ENCODE measurements around the gene AMER1.
A peak's percentile ranks its signal among the peaks of the same experiment; 100 is the strongest.
"Not testable (repeated sequence)": the region's sequence is repeated elsewhere in the genome, so short reads cannot be mapped to it uniquely, and the experiment has no call there.

Gene AMER1

GRCh38 chrX:64205441-64205734 is at the start of gene AMER1:
Gene AMER1 (minus strand): TSS chrX:64205708. CDS start chrX:64193286, 12,422 bp downstream.
- no peaks in the 10 kb centered on the region for H3K36me3 Mint-ChIP-seq (ENCODE audit: low read depth)
- peak within 1 kb of the TSS; percentile 95 for H3K27ac Mint-ChIP-seq
- H3K4me1 Mint-ChIP-seq: peaks cover 36% of the 10 kb centered on the region
- TF ChIP-seq, protein P1, sequence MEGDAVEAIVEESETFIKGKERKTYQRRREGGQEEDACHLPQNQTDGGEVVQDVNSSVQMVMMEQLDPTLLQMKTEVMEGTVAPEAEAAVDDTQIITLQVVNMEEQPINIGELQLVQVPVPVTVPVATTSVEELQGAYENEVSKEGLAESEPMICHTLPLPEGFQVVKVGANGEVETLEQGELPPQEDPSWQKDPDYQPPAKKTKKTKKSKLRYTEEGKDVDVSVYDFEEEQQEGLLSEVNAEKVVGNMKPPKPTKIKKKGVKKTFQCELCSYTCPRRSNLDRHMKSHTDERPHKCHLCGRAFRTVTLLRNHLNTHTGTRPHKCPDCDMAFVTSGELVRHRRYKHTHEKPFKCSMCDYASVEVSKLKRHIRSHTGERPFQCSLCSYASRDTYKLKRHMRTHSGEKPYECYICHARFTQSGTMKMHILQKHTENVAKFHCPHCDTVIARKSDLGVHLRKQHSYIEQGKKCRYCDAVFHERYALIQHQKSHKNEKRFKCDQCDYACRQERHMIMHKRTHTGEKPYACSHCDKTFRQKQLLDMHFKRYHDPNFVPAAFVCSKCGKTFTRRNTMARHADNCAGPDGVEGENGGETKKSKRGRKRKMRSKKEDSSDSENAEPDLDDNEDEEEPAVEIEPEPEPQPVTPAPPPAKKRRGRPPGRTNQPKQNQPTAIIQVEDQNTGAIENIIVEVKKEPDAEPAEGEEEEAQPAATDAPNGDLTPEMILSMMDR (IDR thresholded peaks at IDR 0.05): no peak
- peaks cover 5% of the 10 kb centered on the region for H3K27me3 Mint-ChIP-seq (ENCODE audit: low read depth, poor library complexity)
- no peak for DNase-seq
- peak within 1 kb of the TSS; percentile 89 for H3K4me3 Mint-ChIP-seq
- peaks cover 42% of the 10 kb centered on the region for H3K9me3 Mint-ChIP-seq

DNA sequence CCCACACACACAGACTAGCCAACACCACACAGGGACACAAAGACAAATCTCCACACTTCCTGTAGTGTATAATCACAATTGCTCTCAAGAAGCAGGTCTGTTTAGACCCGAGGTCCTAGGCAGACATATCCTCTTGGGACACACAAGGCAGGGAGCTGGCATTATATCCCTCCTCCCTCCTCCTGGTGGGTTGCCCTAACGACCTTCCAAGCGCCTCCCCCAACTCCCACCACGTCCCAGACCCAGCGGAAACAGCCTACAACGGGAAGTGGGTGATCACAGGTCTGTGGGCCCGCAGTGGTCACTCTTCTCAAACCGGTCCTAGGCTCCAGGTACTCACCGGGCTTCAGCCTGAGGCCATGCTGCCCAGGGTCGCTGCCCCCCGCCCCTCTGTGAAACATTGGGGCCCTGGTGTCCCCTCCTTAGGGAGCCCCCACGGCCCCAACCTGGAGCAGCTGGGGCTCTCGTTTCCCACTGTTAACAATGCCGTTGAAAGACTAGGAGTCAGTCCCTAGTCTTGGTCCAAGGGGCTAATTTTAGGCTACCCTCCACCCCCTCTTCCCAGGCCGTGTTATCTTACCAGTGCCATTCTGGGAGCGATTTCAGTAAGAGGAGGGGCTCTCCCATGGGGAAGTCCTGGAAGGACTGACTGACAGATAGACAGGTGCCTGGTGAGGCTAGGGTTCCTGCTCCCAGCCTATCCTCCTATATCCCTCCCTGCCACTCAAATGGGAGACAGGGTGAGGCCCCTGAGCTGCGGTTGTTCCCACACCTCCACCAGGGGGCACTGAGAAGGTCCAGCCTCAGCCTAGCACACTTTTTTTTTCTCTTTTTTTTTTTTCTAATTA is 24.8 kb upstream of the AMER1 start, which contains the start of gene ASB12:
Gene ASB12 (minus strand): TSS at position 485 of the 848 bp plus-strand sequence. CDS start 4,957 bp downstream, outside the sequence.
- no peak within 1 kb of the TSS for H3K4me3 Mint-ChIP-seq
- peaks cover 18% of the 10 kb centered on the region for H3K9me3 Mint-ChIP-seq
- H3K27ac Mint-ChIP-seq: peak within 1 kb of the TSS; percentile 6
- TF ChIP-seq, protein P1 (IDR thresholded peaks at IDR 0.05): no peak
- no peaks in the 10 kb centered on the region for H3K36me3 Mint-ChIP-seq (ENCODE audit: low read depth)
- peaks cover 3% of the 10 kb centered on the region for H3K27me3 Mint-ChIP-seq (ENCODE audit: low read depth, poor library complexity)
- H3K4me1 Mint-ChIP-seq: peaks cover 5% of the 10 kb centered on the region
- DNase-seq: no peak

DNA sequence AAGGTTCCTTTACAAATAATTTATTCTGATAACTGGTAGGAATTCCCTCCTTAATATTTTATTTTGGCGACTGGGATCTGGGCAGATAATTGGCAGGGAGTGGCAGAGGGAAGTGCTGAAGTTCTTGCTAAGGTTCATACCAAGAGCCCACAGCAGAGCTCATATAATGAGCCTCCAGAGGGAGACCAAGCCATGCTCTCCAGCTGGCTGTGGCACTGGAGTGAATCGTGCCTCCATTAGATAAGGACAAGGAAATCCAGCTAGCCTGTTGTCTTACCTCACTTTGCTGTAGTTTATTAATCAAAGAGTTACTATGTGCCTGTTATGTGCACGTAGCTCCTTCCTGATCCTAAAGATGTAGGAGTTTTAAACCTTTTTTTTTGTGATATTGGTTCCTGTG is 23.6 kb upstream of the AMER1 start:
- H3K4me3 Mint-ChIP-seq: no peak overlapping the region
- H3K36me3 Mint-ChIP-seq (ENCODE audit: low read depth): no peaks in the 10 kb centered on the region
- peaks cover 23% of the 10 kb centered on the region for H3K9me3 Mint-ChIP-seq
- TF ChIP-seq, protein P1 (IDR thresholded peaks at IDR 0.05): no peak
- H3K27ac Mint-ChIP-seq: no peak overlapping the region
- peaks cover 5% of the 10 kb centered on the region for H3K4me1 Mint-ChIP-seq
- no peak for DNase-seq
- peaks cover 3% of the 10 kb centered on the region for H3K27me3 Mint-ChIP-seq (ENCODE audit: low read depth, poor library complexity)

- no peak overlapping the region for H3K4me3 Mint-ChIP-seq
- no peaks in the 10 kb centered on the region for H3K27me3 Mint-ChIP-seq (ENCODE audit: low read depth, poor library complexity)
- no peaks in the 10 kb centered on the region for H3K4me1 Mint-ChIP-seq
- TF ChIP-seq, protein P1 (IDR thresholded peaks at IDR 0.05): no peak
- no peak overlapping the region for H3K27ac Mint-ChIP-seq
- peaks cover 26% of the 10 kb centered on the region for H3K9me3 Mint-ChIP-seq
- DNase-seq: no peak
- H3K36me3 Mint-ChIP-seq (ENCODE audit: low read depth): no peaks in the 10 kb centered on the region
Measured at GRCh38 chrX:64218023-64218422, 12.5 kb upstream of the AMER1 start.

GRCh38 chrX:64213989-64214388 is 8.5 kb upstream of the AMER1 start:
- H3K4me1 Mint-ChIP-seq; H3K4me3 Mint-ChIP-seq; H3K36me3 Mint-ChIP-seq (ENCODE audit: low read depth); H3K27ac Mint-ChIP-seq; H3K27me3 Mint-ChIP-seq (ENCODE audit: low read depth, poor library complexity); DNase-seq: not testable (repeated sequence)
- peaks cover 28% of the 10 kb centered on the region for H3K9me3 Mint-ChIP-seq

DNA sequence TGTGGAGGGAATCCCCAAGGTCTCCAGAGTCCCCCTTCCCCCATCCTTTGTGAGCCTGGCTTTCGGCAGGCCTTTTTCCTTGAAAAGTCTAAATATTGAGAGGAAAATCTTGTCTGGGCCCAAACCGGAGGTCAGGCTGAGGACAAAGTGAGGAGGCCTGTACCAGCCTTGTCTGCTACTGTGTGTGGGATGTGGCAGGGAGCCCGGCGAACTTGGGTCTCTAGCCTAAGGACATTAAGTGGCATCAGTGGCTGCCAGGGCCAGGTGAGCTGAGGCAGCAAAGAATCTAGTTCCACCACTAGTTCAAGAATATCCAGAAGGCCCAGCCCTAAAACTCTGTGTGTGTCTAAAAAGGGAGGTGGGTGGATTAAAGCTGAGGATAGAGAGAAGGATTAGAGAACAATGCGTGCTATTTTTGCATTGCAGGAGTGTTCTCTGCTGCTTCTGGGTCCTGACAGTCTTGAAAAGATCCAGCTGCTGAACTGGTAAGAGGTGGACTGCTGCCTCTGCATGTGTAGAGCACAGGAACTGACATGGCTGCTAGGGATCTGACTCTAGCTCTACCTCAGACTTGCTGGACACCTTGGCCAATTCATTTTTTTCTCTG is 1.2 kb upstream of the AMER1 start:
- TF ChIP-seq, protein P1 (IDR thresholded peaks at IDR 0.05): no peak

More for the DNA sequence above, 1.2 kb upstream of the AMER1 start:
- peaks cover 37% of the 10 kb centered on the region for H3K9me3 Mint-ChIP-seq
- H3K27me3 Mint-ChIP-seq (ENCODE audit: low read depth, poor library complexity): peaks cover 5% of the 10 kb centered on the region
- DNase-seq: no peak
- peaks cover 27% of the 10 kb centered on the region for H3K4me1 Mint-ChIP-seq
- peak overlapping the region; percentile 95 for H3K27ac Mint-ChIP-seq
- H3K4me3 Mint-ChIP-seq: peak overlapping the region; percentile 80
- H3K36me3 Mint-ChIP-seq (ENCODE audit: low read depth): no peaks in the 10 kb centered on the region

Measured in nephron progenitor cell (in vitro differentiated cells).